BLaER1 (cell line): Measurements from ENCODE around the gene TPRA1.

ENCODE experiments used
- H3K27ac ChIP-seq: shearing (Covaris generic); formaldehyde crosslinking; 2 replicates; pipeline ENCODE4 v1.8.1; 2022
- H3K27me3 ChIP-seq: shearing (Covaris generic); formaldehyde crosslinking; 2 replicates; pipeline ENCODE4 v1.8.1; 2022
- H3K36me3 ChIP-seq: shearing (Covaris generic); formaldehyde crosslinking; 2 replicates; pipeline ENCODE4 v1.8.1; 2022
- H3K4me1 ChIP-seq: shearing (Covaris generic); formaldehyde crosslinking; 2 replicates; pipeline ENCODE4 v1.8.1; 2022
- H3K4me2 ChIP-seq: shearing (Covaris generic); formaldehyde crosslinking; 2 replicates; pipeline ENCODE4 v1.8.1; 2022
- H3K4me3 ChIP-seq: shearing (Covaris generic); formaldehyde crosslinking; 2 replicates; pipeline ENCODE4 v1.8.1; 2022
- H3K9ac ChIP-seq: shearing (Covaris generic); formaldehyde crosslinking; 2 replicates; pipeline ENCODE4 v1.8.1; 2022
- H3K9me3 ChIP-seq: shearing (Covaris generic); formaldehyde crosslinking; 2 replicates; pipeline ENCODE4 v1.8.1; 2022
- H4K20me1 ChIP-seq: shearing (Covaris generic); formaldehyde crosslinking; 2 replicates; pipeline ENCODE4 v1.8.1; 2022
- Cebpa-rat ChIP-seq: shearing (Covaris generic); IDR thresholded peaks from 2 replicates; pipeline ENCODE4 v1.8.1; 2022

The TPRA1 gene

GRCh38 chr3:127629467-127630403 is 39.2 kb upstream of the TPRA1 start:
- H3K9ac ChIP-seq: peak overlapping the region; percentile 64
- H3K27me3 ChIP-seq: peaks cover 39% of the 10 kb centered on the region

GRCh38 chr3:127628788-127629466 is 38.4 kb upstream of the TPRA1 start, which contains the start of gene PODXL2:
Gene PODXL2, plus strand, starts transcription at chr3:127629185. Its CDS starts 35 bp downstream, at chr3:127629220.
- H3K27me3 ChIP-seq: peaks cover 39% of the 10 kb centered on the region
- no peaks in the 10 kb centered on the region for H3K36me3 ChIP-seq
- no peak for TF ChIP-seq Cebpa-rat
- peak within 1 kb of the TSS; percentile 50; the same call in 1 of the 2 replicates for H3K27ac ChIP-seq
- H3K4me2 ChIP-seq: peak within 1 kb of the TSS; percentile 82
- H3K9me3 ChIP-seq: no peaks in the 10 kb centered on the region
- peak within 1 kb of the TSS; percentile 64 for H3K9ac ChIP-seq
- peaks cover 24% of the 10 kb centered on the region for H3K4me1 ChIP-seq
- H4K20me1 ChIP-seq: peaks cover 17% of the 10 kb centered on the region
- peak within 1 kb of the TSS; percentile 69 for H3K4me3 ChIP-seq

More at GRCh38 chr3:127629467-127630403, 39.2 kb upstream of the TPRA1 start:
- peak overlapping the region; percentile 69 for H3K4me3 ChIP-seq
- peaks cover 24% of the 10 kb centered on the region for H3K4me1 ChIP-seq
- H3K9me3 ChIP-seq: no peaks in the 10 kb centered on the region
- peaks cover 17% of the 10 kb centered on the region for H4K20me1 ChIP-seq
- no peaks in the 10 kb centered on the region for H3K36me3 ChIP-seq
- TF ChIP-seq Cebpa-rat: no peak
- H3K4me2 ChIP-seq: peak overlapping the region; percentile 82
- H3K27ac ChIP-seq: peak overlapping the region; percentile 50; the same call in 1 of the 2 replicates

GRCh38 chr3:127628426-127628787 is 37.9 kb upstream of the TPRA1 start:
- peaks cover 17% of the 10 kb centered on the region for H4K20me1 ChIP-seq
- 0 out of 2 replicates have a peak overlapping the region, but pooled peaks have one; percentile 69 for H3K4me3 ChIP-seq
- peaks cover 39% of the 10 kb centered on the region for H3K27me3 ChIP-seq
- TF ChIP-seq Cebpa-rat: no peak
- no peak overlapping the region for H3K27ac ChIP-seq
- H3K36me3 ChIP-seq: 0 out of 2 replicates have a peak, but pooled peaks cover 4% of the 10 kb centered on the region
- peak overlapping the region; percentile 82; the same call in 1 of the 2 replicates for H3K4me2 ChIP-seq
- no peak overlapping the region for H3K9ac ChIP-seq
- H3K4me1 ChIP-seq: peaks cover 24% of the 10 kb centered on the region
- H3K9me3 ChIP-seq: no peaks in the 10 kb centered on the region

GRCh38 chr3:127625821-127626220 is 35.3 kb upstream of the TPRA1 start:
- 0 out of 2 replicates have a peak overlapping the region, but pooled peaks have one; percentile 12 for H3K4me2 ChIP-seq

GRCh38 chr3:127624063-127624462 is 33.5 kb upstream of the TPRA1 start:
- TF ChIP-seq Cebpa-rat: no peak
- Histone ChIP-seq H3K27me3 (peaks cover 19% of the 10 kb centered on the region), H3K4me2 (no peak overlapping the region), H3K9ac (no peak overlapping the region), H3K4me3 (no peak overlapping the region), H3K27ac (no peak overlapping the region), H3K36me3 (peaks cover 47% of the 10 kb centered on the region), H4K20me1 (peaks cover 33% of the 10 kb centered on the region; the same call in 1 of the 2 replicates), H3K4me1 (peaks cover 10% of the 10 kb centered on the region), H3K9me3 (no peaks in the 10 kb centered on the region)

More at GRCh38 chr3:127625821-127626220, 35.3 kb upstream of the TPRA1 start:
- Histone ChIP-seq H4K20me1 (peaks cover 24% of the 10 kb centered on the region), H3K4me3 (no peak overlapping the region), H3K27me3 (peaks cover 37% of the 10 kb centered on the region), H3K9ac (no peak overlapping the region), H3K9me3 (no peaks in the 10 kb centered on the region), H3K4me1 (peaks cover 24% of the 10 kb centered on the region), H3K27ac (no peak overlapping the region), H3K36me3 (peaks cover 30% of the 10 kb centered on the region)
- no peak for TF ChIP-seq Cebpa-rat

- Histone ChIP-seq H3K36me3 (peaks cover 58% of the 10 kb centered on the region), H3K27me3 (peaks cover 9% of the 10 kb centered on the region; the same call in 1 of the 2 replicates), H3K9me3 (no peaks in the 10 kb centered on the region), H3K27ac (no peak overlapping the region), H3K4me2 (no peak overlapping the region), H4K20me1 (peaks cover 40% of the 10 kb centered on the region; the same call in 1 of the 2 replicates), H3K4me3 (no peak overlapping the region), H3K4me1 (peaks cover 10% of the 10 kb centered on the region), H3K9ac (no peak overlapping the region)
- no peak for TF ChIP-seq Cebpa-rat
Measured at GRCh38 chr3:127622772-127623576, 32.4 kb upstream of the TPRA1 start.

- Histone ChIP-seq H3K27ac (no peak overlapping the region), H3K9me3 (no peaks in the 10 kb centered on the region), H3K27me3 (peaks cover 4% of the 10 kb centered on the region; the same call in 1 of the 2 replicates), H4K20me1 (peaks cover 49% of the 10 kb centered on the region; the same call in 1 of the 2 replicates), H3K36me3 (peaks cover 68% of the 10 kb centered on the region), H3K9ac (no peak overlapping the region), H3K4me3 (no peak overlapping the region), H3K4me1 (peaks cover 10% of the 10 kb centered on the region), H3K4me2 (no peak overlapping the region)
- no peak for TF ChIP-seq Cebpa-rat
Measured at GRCh38 chr3:127622031-127622430, 31.5 kb upstream of the TPRA1 start.

GRCh38 chr3:127620637-127621375 is 30.3 kb upstream of the TPRA1 start:
- no peak overlapping the region for H3K9ac ChIP-seq
- H3K4me3 ChIP-seq: no peak overlapping the region
- H4K20me1 ChIP-seq: peaks cover 61% of the 10 kb centered on the region
- no peak for TF ChIP-seq Cebpa-rat
- H3K27me3 ChIP-seq: no peaks in the 10 kb centered on the region; the same call in 1 of the 2 replicates
- no peak overlapping the region for H3K4me2 ChIP-seq
- H3K27ac ChIP-seq: no peak overlapping the region
- H3K4me1 ChIP-seq: no peaks in the 10 kb centered on the region; the same call in 1 of the 2 replicates
- peaks cover 80% of the 10 kb centered on the region for H3K36me3 ChIP-seq
- H3K9me3 ChIP-seq: no peaks in the 10 kb centered on the region
